NCI-H345 treated with DMSO at 0.1 percent for 48 hours (cell line): Measurements from ENCODE around the gene DDAH1.

Experiments
- DNase-seq: peaks from one replicate; lab custom pipeline; 2025; ENCODE audit not compliant: unreplicated experiment; lab: John Stamatoyannopoulos, UW

The DDAH1 gene

GRCh38 chr1:85308833-85309350 lies 156.1 kb downstream of the DDAH1 start:
- DNase-seq = no peak

- DNase-seq = peak; percentile 41
These were observed 156.7 kb downstream of the DDAH1 start for GRCh38 chr1:85307987-85308832.

GRCh38 chr1:85306236-85306635 lies 158.7 kb downstream of the DDAH1 start:
- no peak for DNase-seq

GRCh38 chr1:85303440-85304162 lies 161.4 kb downstream of the DDAH1 start:
- no peak for DNase-seq

- no peak for DNase-seq
These were observed 164.8 kb downstream of the DDAH1 start for GRCh38 chr1:85300140-85300539.

GRCh38 chr1:85297855-85298629 lies 166.9 kb downstream of the DDAH1 start:
- DNase-seq = peak; percentile 57

- no peak for DNase-seq
These were observed 167.5 kb downstream of the DDAH1 start for GRCh38 chr1:85297538-85297854.

GRCh38 chr1:85296980-85297379 lies 168.0 kb downstream of the DDAH1 start:
- no peak for DNase-seq

- no peak for DNase-seq
These were observed 169.3 kb downstream of the DDAH1 start for GRCh38 chr1:85295654-85296053.

- DNase-seq = no peak
These were observed 169.9 kb downstream of the DDAH1 start for GRCh38 chr1:85295006-85295431.

GRCh38 chr1:85290826-85291225 lies 174.1 kb downstream of the DDAH1 start:
- DNase-seq = no peak

GRCh38 chr1:85289848-85290335 lies 175.1 kb downstream of the DDAH1 start:
- no peak for DNase-seq

- no peak for DNase-seq
These were observed 175.6 kb downstream of the DDAH1 start for GRCh38 chr1:85289207-85289847.

GRCh38 chr1:85284202-85284601 lies 180.8 kb downstream of the DDAH1 start:
- no peak for DNase-seq

GRCh38 chr1:85283475-85284199 lies 181.3 kb downstream of the DDAH1 start:
- DNase-seq = no peak

- DNase-seq = no peak
These were observed 182.5 kb downstream of the DDAH1 start for GRCh38 chr1:85282424-85282823.

GRCh38 chr1:85280636-85281035 lies 184.3 kb downstream of the DDAH1 start:
- DNase-seq = no peak

GRCh38 chr1:85279458-85280080 lies 185.4 kb downstream of the DDAH1 start:
- DNase-seq = no peak

- no peak for DNase-seq
These were observed 186.1 kb downstream of the DDAH1 start for GRCh38 chr1:85278853-85279314.

GRCh38 chr1:85277802-85278201 lies 187.2 kb downstream of the DDAH1 start:
- DNase-seq = no peak
